ENCODE data around the gene PGK2.
"Not testable (repeated sequence)": the region's sequence is repeated elsewhere in the genome, so short reads cannot be mapped to it uniquely, and the experiment has no call there.

The PGK2 gene

GRCh38 chr6:49787176-49787575, at the start of gene PGK2:
Gene PGK2, minus strand, starts transcription at chr6:49787285. Its CDS starts 98 bp downstream, at chr6:49787187.
- no peak for DNase-seq

- no peak for DNase-seq
These were observed 48.1 kb upstream of the PGK2 start for GRCh38 chr6:49835140-49835539.

GRCh38 chr6:49833386-49833785, 46.3 kb upstream of the PGK2 start:
- DNase-seq, result no peak

GRCh38 chr6:49826743-49827406, 39.8 kb upstream of the PGK2 start:
- no peak for DNase-seq

GRCh38 chr6:49815166-49815565, 28.1 kb upstream of the PGK2 start:
- DNase-seq, result no peak

- no peak for DNase-seq
These were observed 26.2 kb upstream of the PGK2 start for GRCh38 chr6:49813248-49813647.

GRCh38 chr6:49806145-49806544, 19.1 kb upstream of the PGK2 start:
- no peak for DNase-seq

- DNase-seq, result no peak
These were observed 18.2 kb upstream of the PGK2 start for GRCh38 chr6:49805246-49805645.

- no peak for DNase-seq
These were observed 14.4 kb upstream of the PGK2 start for GRCh38 chr6:49801525-49801924.

GRCh38 chr6:49799090-49799489, 12.0 kb upstream of the PGK2 start:
- DNase-seq, result no peak

- not testable (repeated sequence) for DNase-seq
These were observed 9.9 kb upstream of the PGK2 start for GRCh38 chr6:49796842-49797455.

GRCh38 chr6:49790341-49790740, 3.3 kb upstream of the PGK2 start:
- no peak for DNase-seq

- DNase-seq, result no peak
These were observed 2.8 kb downstream of the PGK2 start for GRCh38 chr6:49784272-49784671.

GRCh38 chr6:49782725-49783124, 4.4 kb downstream of the PGK2 start:
- DNase-seq, result no peak

- DNase-seq, result no peak
These were observed 4.8 kb downstream of the PGK2 start for GRCh38 chr6:49782293-49782692.

- no peak for DNase-seq
These were observed 10.6 kb downstream of the PGK2 start for GRCh38 chr6:49776444-49776843.

GRCh38 chr6:49775043-49775442, 12.0 kb downstream of the PGK2 start:
- DNase-seq, result no peak

GRCh38 chr6:49772285-49772684, 14.8 kb downstream of the PGK2 start:
- DNase-seq, result no peak

GRCh38 chr6:49766762-49767161, 20.3 kb downstream of the PGK2 start:
- DNase-seq, result no peak

GRCh38 chr6:49764571-49765236, 22.4 kb downstream of the PGK2 start:
- DNase-seq, result no peak

GRCh38 chr6:49744259-49744658, 42.8 kb downstream of the PGK2 start, which contains the start of gene CRISP3:
Gene CRISP3, minus strand, starts transcription at chr6:49744388. Its CDS starts 21 bp downstream, at chr6:49744367.
- DNase-seq, result no peak

GRCh38 chr6:49743429-49743828, 43.7 kb downstream of the PGK2 start:
- DNase-seq, result no peak

- no peak for DNase-seq
These were observed 47.7 kb downstream of the PGK2 start for GRCh38 chr6:49739423-49739822.

GRCh38 chr6:49736017-49736508, 51.0 kb downstream of the PGK2 start:
- DNase-seq, result no peak

All from GOT3 (cell line).